Germinal center (tissue), 1 donor: ENCODE data around the gene STX8.

Experiments
- DNase-seq: peaks from one replicate; pipeline ENCODE4 v3.0.0; 2012; ENCODE audit warnings: mixed read lengths, low spot score

The STX8 gene

DNA sequence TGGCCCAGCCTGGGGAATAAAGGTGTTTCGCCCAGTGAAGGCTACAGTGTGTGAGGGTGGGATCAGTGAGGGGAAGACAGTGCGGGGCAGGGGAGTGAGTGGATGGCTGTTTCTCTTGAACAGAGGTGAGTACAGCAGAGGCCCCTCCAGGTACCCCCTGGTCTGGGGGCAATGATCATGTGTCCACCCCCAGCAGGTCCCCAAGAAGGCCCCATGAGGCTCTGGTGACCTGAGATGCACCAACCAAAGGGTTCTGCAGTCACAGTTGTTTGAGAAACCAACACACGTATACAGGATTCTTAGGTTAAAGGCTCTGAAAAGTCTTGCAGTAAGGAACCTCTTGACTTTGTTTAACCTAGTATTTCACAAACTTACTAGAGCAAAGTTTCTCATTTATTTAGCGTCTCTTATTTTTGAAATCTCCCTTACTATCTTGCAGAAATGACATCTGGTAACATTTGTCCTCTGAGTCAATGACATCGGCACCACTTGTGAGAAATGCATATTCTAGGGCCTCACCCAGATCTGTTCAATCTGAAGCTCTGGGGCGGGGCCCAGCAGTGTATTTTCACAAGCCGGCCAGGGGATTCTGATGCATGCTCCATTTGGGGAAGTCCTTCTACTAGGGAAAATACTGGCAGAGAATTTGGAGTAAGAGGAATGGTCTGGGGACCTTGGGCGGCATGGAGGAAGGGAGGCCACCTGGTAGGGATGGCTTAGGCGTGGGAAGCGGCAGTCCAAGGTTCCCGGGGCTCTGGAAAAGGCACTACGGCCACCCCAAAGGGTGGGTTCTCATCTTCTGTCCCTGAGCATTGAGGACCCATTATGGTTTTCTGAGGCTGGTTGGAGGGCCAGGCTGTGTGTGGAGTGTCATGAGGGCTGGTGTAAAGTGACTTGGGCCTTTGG lies 337.0 kb downstream of the STX8 start:
- no peak for DNase-seq

DNA sequence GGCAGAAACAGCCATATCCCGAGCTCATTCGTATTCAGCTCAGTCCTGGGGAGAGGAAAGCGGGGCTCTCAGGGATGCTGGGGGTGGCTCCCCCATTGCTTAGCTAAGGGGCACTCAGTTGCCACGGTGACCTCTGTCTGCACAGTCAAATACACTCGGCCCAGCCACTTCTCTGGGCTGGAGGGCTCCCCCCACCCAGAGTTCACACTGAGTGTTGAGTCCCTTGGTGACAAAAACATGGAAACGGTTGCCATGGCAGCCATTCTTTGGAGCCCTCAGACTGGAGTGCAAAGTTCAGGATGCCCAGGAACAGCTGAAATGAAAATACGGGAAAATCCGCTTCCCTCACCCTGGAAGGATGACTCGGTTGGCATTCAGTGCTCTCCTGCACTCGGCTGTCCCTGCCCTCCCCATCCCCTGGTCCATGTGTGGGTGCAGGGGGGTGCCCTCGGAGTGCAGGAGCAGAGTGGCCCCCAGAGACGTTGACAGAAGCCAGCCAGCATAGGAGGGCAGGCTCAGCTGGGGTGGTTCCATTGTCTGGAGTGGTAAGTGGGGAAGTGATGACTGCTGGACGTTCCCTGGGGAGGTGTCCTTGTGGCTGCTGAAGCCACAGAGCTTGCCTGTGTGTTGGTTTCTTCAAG lies 337.8 kb downstream of the STX8 start:
- no peak for DNase-seq

DNA sequence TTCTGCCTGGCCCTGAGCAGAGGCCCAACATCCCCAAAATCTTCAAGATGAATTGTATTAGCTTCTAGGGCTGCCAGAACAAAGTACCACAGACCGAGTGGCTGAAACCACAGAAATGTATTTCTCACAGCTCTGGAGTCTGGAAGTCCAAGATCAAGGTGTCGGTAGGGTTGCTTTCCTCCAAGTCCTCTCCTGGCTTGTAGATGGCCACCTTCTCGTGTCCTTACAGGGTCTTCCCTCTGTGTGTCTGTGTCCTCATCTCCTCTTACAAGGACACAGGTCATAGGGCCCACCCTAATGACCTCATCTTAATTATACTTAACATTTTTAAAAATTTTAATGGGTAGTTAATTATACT lies 338.6 kb downstream of the STX8 start:
- no peak for DNase-seq

DNA sequence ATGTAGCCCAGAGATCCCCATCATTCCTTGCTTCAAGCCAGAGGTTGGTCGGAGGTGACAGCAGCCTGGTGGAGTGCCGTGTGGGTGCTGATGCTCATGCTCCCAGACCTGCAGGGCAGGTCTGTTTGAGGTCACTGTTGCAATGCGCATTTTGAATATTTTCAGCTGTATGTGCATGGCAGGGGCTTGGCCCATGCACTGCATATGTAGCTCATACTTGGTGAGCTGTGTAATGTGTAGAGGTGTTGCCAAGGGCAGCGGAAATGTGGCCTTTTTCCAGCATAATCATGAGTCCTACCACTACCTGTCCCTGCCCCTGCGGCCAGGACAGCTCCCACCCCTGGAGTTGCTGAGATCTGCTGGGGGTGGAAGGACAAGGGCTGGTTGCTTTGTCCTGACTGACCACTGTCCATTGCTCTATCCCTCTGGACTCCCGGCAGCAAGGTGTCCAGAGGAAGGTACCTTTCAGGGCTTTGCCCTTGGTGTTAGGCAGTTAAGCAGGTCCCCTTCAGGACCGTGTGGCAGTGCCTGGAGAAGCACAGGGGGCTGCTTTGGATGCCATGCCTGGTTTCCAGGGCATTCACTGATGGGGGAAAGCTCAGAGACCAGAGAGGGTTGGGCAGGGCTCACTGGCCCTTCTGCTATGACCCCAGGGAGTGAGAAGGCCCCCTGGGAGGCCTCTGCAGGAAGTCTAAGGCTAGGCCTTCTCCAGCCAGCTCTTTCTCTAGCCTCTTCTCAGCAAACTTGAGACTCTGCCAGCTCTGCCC lies 339.2 kb downstream of the STX8 start:
- DNase-seq, result no peak

DNA sequence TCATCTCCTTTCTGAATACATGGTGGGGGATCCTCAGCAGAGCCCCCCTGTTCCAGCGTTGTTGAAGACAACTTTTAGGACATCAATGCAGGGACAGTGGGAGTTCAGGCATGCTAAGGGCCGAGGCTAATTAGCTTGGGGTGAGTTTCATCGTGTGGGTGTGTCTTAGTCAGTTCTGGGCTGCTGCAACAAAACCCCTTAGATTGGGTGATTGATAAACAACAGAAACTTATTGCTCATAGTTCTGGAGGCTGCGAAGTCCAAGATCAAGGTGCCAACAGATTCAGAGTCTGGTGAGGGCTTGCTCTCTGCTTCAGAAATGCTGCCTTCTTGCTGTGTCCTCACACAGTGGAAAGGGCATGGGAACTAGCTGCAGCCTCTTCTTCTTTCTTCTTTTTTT lies 340.3 kb downstream of the STX8 start:
- DNase-seq, result no peak

DNA sequence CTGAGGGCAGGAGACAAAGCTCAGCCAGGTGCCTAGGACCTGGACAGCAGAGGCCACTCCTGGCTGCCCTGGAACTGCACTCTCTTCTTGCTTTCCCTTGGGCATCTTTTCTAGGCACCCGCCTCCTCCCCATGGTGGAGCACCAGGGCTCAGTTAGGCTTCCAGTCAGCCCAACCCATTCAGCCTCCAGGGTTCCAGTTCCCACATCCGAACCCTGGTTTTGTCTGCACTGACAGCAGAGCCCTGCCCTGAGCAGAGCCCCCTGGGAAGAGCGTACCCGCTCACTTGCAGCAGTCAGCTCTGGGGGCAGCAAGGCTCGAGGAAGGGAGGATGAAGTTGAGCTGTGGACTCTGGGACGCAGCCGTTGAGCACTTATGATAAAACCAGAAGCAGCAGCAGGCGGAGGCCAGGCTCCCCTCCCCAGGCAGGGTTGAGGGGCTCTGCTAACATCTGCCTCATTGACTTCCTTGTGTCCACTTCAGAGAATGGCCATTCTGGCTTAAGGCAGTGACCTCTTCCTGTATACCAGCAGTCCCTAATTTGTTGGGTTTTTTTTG lies 341.2 kb downstream of the STX8 start:
- DNase-seq, result no peak

DNA sequence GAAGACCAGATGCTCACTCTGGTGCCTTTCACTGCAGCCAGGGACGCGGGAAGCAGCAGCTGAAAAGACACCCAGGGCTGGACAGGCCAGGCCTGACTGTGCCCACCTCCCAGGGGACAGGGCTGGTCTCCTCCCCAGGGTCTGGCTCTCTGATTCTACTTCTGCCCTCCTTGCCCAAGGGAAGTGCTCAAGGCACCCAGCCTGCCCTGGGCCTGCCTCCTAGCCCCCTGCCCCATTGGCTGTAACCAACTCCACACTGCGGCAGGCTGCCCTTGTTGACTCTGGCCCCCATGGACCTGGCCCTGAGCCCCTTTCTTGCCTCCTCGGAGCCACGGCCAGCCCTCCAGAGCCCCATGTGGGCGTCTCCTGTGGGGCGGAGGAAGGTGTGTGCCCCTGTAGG lies 341.9 kb downstream of the STX8 start:
- no peak for DNase-seq

DNA sequence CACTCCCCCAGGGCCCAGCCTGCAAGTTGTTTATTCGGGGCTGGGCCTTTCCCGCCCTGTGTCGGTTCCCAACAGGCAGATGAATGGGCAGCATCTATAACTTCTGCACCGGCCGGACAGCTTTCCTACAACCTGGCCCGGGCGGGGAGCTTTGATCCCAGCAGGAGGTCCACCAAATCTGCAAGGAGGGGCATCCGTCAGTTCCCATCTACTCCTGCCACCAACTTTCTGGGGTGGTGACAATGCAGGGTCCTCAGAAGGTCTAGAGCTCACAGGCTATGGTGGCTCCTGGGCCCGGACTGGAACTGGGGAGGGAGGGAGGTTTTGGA lies 342.4 kb downstream of the STX8 start:
- DNase-seq, result no peak

DNA sequence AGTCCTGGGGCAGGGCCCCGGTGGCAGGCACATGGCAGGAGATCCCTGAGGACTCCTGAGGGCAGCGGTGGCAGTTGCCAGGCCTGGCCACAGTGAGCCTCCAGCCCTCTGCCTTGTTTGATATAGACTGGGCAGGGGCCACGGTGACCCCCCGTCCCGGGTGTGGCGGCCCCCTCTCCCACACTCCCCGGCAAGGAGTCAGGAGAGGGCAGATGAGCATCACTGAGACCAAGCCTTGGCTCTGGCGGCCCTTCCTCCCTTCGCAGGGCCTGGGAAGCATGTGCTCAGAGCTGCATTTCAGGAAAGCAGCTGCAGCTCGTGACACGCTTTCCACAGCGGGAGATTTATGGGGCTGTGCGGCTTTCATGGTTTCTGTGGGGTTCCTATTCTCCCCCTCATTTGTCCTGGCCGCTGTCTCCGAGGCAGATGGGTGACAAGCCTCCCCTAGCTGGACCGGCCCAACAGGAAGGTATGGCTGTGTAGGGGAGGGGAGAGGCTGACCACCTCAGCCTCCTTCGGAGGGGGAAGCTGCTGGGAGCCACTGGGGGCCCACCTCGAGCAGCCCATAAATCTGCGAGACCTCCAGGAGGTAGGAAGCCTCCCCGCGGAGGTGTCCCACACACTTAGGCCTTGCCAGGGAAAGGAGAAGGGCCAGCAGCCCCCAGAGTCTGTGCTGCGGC lies 342.9 kb downstream of the STX8 start:
- DNase-seq, result no peak

DNA sequence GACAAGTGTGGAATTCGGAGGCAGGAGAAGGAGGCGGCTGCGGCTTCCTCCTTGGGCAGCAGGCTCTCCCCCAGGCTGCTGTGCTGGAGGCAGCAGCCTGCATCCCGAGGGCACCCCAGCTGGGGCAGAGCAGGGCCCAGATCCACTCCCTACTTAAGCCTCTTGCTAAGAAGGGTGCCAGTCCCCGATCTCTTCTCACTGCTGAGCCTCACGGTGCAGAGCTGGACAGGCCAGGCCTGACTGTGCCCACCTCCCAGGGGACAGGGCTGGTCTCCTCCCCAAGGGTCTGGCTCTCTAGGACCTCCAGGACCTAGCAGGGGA lies 343.5 kb downstream of the STX8 start:
- no peak for DNase-seq

DNA sequence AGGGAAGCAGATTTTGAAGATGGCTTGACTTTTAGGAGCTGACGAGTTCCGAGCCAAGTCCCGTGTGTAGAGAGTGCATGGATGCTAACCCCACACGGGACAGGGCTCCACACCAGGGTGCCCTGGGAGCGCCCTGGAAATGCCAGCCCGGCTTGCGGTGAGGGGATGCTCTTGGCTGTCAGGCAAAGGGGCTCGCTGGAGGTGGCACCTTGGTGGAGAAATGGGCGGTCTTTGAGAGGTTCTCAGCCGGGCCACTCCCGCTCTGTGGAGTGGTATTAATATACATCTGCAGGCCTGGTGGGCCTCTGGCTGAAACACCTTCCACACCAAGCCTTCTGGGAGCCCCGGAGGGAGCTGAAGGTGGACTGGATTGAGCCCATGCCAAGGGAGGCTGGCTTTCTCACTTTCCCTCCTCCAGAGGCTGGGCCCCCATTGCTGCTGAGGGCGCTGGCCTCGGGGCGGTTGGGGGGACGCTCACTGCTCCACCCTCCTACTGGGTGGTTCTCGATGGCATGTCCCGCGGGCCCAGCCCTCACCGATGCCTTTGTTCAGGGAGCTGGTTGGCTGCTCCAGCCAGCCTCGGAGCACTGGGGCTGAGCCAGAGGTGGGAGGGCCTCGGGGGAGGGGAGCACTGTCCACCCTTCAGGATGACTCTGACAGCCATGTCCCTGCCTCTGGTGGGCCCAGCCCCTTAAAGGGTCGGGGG lies 344.0 kb downstream of the STX8 start:
- DNase-seq, result no peak

DNA sequence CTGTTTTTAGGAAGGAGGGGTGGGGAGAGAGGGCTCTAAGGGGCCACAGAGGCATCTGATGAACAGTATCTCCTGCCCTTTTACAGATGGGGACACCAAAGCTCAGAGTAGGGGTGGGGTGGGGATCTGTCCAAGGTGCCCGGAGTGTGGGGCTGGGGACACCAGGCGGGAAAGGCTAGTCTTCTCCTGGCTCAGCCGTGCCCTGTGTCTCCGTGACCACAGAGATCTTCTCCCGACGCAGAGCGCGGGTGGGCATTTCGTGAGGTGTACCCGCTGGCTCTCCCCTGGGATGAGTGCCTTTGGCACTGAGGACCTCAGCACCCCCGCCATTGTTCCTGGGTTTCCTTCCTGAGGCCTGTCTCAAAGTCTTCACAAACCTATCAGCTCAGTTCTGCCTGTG lies 344.8 kb downstream of the STX8 start:
- no peak for DNase-seq

DNA sequence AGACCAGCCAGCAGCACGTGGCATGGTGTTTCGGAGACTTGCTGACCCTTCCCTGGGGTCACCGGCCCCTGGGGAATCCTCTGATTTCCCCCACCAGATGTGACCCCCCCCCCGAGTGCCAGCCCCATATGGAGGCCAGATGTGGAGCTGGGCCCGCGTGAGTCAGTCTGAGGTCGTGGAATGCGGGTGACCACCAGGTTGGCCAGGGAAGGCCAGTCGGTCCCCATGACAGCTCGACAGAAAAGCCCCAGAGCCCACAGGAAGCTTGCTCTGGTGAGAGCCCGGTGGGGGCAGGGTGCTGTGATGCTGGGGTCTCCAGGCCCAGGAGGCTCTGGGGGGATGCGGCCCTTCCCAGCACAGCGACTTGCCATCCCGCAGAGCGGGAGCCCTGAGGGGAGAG lies 345.3 kb downstream of the STX8 start:
- DNase-seq, result no peak

DNA sequence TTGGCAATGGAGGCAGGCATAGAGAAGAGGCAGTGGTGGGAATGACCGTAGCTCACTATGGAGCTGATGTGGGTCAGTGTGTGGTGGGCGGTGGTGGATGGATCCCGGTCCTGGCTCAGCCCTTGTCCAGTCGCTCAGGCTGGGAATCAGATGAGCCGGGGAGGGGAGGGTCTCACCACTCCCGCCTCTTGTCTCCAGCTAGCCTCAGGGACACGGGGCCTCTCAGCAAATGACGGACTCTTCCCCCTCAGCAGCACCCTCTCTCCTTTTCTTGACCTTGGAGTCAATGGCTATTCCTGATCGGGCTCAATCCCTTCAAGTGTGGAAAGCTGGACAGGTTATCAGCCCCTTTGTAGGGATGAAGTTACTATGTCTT lies 345.8 kb downstream of the STX8 start:
- DNase-seq, result no peak

DNA sequence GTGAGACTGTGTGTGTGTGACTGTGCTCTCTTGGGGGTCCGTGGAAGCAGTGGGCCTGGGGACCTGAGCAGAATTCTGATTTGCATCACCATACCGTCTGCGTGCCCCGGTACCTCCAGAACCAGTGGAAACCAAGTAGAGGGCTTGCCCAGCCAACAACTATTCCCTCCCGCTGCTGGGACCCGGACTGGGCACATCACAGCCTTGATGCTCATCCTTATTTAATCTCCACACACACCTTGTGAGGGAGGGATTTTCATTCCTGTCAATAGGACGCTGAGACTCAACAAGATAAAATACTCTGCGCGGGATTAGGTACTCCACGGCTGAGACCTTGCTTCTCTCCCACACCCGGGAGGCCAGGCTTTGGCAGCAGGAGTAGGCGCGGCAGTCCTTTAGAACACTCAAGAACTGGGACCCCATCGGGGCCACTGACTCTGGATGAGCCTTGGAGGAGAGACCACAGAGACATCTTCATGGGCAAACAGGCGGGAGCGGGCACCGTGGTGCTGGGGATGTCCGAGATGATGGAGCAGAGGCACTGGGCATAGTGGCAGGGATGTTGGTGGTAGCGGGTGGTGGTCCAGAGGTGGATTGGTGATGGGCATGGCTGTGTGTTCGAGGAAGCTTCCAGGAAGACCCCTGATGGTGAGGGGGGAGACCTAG lies 346.3 kb downstream of the STX8 start:
- DNase-seq, result no peak

DNA sequence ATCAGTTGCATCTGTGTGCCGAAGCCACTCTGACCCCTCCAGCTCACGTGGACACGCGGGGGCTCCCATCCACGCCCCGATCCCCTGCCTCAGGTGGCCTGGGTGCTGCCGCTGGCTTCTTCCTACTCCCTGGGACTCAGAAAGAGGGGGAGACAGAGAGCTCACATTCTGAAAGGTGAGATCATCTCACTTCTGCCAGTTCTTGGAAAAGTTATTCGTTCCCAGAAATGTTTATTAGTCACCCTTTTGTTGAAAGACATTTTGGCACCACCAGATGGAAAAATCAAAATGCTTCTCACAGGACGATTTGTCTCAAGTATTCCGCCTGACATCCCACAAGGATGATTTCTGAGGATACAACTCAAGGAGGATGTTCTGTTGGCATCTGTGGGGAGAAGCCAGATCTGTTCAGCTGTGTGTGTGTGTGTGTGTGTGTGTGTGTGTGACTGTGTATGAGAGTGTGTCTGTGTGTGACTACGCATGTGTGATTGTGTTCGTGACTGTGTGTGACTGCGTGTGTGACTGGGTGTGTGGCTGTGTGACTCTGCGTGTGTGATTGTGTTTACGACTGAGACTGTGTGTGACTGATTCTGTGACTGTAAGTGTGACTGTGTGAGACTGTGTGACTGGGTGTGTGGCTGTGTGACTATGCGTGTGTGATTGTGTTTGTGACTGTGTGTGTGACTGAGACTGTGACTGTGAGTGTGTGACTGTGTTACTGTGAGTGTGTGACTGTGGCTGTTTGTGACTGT lies 347.0 kb downstream of the STX8 start:
- DNase-seq, result no peak

DNA sequence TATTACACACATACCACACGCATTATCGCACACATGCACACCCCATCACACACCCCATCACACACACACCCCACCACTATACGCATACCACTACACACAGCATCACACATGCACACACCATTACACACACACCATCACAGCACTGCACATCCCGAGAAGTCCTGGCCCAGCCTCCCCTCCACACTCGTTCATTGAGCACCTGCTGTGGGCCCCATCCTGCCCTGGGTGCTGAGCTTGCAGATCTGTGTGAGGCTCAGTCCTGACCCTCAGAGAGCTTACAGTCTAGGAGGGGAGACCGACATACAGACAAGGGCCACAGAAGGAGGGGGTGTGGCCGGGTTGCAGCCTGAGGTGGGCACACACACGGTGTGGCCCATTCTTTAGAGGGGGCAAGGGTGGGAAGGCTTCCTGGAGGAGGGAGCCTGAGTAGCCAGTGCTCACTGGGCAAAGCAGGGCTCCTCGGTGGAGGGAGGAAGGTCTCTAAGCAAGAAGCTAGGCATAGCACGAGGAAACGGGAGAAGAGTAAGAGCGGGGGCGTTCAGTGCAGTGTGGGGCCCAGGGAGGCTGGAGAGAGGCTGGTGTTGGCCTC lies 347.7 kb downstream of the STX8 start:
- no peak for DNase-seq

DNA sequence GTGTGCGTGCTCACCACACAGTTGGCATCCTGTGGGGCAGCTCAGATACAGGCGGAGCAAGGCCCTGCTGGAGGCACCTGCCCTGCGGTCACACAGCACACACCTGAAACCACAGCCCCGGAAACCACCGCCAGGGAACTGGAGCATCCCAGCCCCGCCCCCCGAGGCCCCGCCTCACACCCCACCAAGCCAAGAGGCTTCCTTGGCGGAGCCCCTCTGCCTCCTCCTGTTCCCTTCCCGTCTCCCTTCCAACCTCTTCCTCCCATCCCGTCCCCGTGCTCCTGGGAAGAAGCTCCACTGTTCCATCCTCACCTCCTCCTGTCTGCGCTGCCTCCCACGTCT lies 348.9 kb downstream of the STX8 start:
- DNase-seq, result no peak

DNA sequence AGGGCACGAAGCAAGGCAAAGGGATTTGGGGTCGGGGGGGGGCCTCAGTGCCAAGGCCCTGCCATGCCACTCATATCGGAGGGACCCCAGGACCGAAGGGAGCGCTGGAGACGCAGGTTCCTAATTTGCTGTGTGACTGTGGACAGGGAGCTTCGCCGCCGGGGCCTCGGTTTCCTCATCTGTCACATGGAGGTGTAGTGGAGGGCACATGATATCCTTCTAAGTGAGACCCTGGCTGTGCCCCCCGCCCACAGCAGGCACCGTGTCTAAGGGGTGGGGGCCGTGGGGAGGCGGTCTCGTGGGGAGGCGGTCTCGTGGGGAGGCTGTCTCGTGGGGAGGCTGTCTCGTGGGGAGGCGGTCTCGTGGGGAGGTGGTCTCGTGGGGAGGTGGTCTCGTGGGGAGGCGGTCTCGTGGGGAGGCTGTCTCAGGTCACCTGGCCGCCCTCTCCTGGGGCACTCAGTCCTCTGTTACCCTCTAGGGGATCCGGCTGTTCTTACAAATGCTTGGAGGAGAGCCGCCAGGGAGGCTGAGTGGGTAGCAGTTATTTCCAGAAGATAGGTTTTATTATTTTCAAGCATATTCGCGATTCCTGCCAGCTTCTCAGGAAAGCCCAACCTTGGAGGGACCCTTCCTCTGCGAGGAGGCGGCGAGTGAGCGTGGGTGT lies 349.4 kb downstream of the STX8 start:
- no peak for DNase-seq
